PC-9 (cell line): ENCODE data around the gene TSHZ2. TPM values are rescaled to one million over a fixed set of nuclear protein-coding genes. Genes with fewer than 3 reads are reported as not detected.

Source experiments
- BruUV-seq: library from RNA; stranded (reverse); fragments of 400-500 nt; replicated peaks from 2 replicates; lab custom pipeline; 2021; lab: Mats Ljungman, UMichigan
- CTCF ChIA-PET: fragments of 300-600 bp; sonication (Branson Sonifier 250); formaldehyde crosslinking; loops from one replicate; lab custom pipeline; 2022; ENCODE audit warnings: antibody characterized with exemption; lab: Charles Lee
- POLR2A ChIA-PET: fragments of 300-600 bp; sonication (Branson Sonifier 250); formaldehyde crosslinking; loops from one replicate; lab custom pipeline; 2022; ENCODE audit warnings: antibody characterized with exemption; ENCODE audit not compliant: unreplicated experiment; lab: Charles Lee
- DNase-seq, 2 experiments: peaks; one replicate each; pipeline versions ENCODE4 v3.0.0 to v3.0.0-alpha.2; 2015 to 2022; ENCODE audit warnings: mixed read lengths in 1 of 2
- H2AFZ ChIP-seq: fragments of 200-600 bp; sonication (generic); 2 replicates; pipeline ENCODE4 v1.8.1; 2017; ENCODE audit warnings: antibody characterized with exemption
- H3F3A ChIP-seq: fragments of 200-600 bp; sonication (generic); 2 replicates; pipeline ENCODE4 v1.8.1; 2017; ENCODE audit warnings: antibody characterized with exemption, mild to moderate bottlenecking, low read depth; ENCODE audit not compliant: insufficient read depth
- H3K27ac ChIP-seq: fragments of 200-600 bp; sonication (generic); 2 replicates; pipeline ENCODE4 v1.6.1; 2016; ENCODE audit warnings: mixed run types
- H3K27me3 ChIP-seq: fragments of 200-600 bp; sonication (generic); 2 replicates; pipeline ENCODE4 v1.6.1; 2016; ENCODE audit warnings: low read depth, mixed run types; ENCODE audit not compliant: insufficient read depth
- H3K36me3 ChIP-seq: fragments of 200-600 bp; sonication (generic); 2 replicates; pipeline ENCODE4 v1.6.1; 2016; ENCODE audit warnings: low read depth, mixed run types
- H3K4me1 ChIP-seq: fragments of 200-600 bp; sonication (generic); replicated peaks from 2 replicates; pipeline ENCODE4 v1.6.1; 2016; ENCODE audit warnings: mixed run types; ENCODE audit not compliant: insufficient read depth
- H3K4me2 ChIP-seq: fragments of 200-600 bp; sonication (generic); 2 replicates; pipeline ENCODE4 v1.6.1; 2017; ENCODE audit warnings: mixed run types
- H3K4me3 ChIP-seq: fragments of 200-600 bp; sonication (generic); 2 replicates; pipeline ENCODE4 v1.6.1; 2016; ENCODE audit warnings: mixed run types
- H3K79me2 ChIP-seq: fragments of 200-600 bp; sonication (generic); 2 replicates; pipeline ENCODE4 v1.6.1; 2017; ENCODE audit warnings: low read depth, mixed run types
- H3K9me2 ChIP-seq: fragments of 200-600 bp; sonication (generic); 2 replicates; pipeline ENCODE4 v1.8.1; 2017; ENCODE audit warnings: mild to moderate bottlenecking; ENCODE audit not compliant: insufficient read depth
- H3K9me3 ChIP-seq: fragments of 200-600 bp; sonication (generic); 2 replicates; pipeline ENCODE4 v1.8.1; 2016; ENCODE audit warnings: low read depth; ENCODE audit not compliant: insufficient read depth
- H4K20me1 ChIP-seq: fragments of 200-600 bp; sonication (generic); 2 replicates; pipeline ENCODE4 v1.8.1; 2017; ENCODE audit not compliant: insufficient read depth
- EZH2 ChIP-seq: fragments of 200-600 bp; sonication (generic); IDR thresholded peaks from 2 replicates; pipeline ENCODE4 v1.8.0; 2017; ENCODE audit warnings: antibody characterized with exemption, low read depth
- intact Hi-C: fragments of 100-400 bp; cut with micrococcal nuclease; formaldehyde crosslinking; loops from one replicate; pipeline ENCODE4 v1.10.0; 2022; ENCODE audit not compliant: unreplicated experiment
- total RNA-seq: library from RNA; stranded (reverse); gene quantifications from 2 replicates; pipeline ENCODE4 v1.2.3, GENCODE V29; 2021
- TF ChIP-seq, protein P1 (sequence below): fragments of 200-600 bp; sonication (generic); conservative IDR thresholded peaks from 2 replicates; pipeline ENCODE4 v1.6.1; 2017; ENCODE audit warnings: mixed run types, antibody characterized with exemption, mild to moderate bottlenecking, moderate library complexity

Gene TSHZ2
- total RNA-seq, 1 experiment from 2014 or later, result not detected

DNA sequence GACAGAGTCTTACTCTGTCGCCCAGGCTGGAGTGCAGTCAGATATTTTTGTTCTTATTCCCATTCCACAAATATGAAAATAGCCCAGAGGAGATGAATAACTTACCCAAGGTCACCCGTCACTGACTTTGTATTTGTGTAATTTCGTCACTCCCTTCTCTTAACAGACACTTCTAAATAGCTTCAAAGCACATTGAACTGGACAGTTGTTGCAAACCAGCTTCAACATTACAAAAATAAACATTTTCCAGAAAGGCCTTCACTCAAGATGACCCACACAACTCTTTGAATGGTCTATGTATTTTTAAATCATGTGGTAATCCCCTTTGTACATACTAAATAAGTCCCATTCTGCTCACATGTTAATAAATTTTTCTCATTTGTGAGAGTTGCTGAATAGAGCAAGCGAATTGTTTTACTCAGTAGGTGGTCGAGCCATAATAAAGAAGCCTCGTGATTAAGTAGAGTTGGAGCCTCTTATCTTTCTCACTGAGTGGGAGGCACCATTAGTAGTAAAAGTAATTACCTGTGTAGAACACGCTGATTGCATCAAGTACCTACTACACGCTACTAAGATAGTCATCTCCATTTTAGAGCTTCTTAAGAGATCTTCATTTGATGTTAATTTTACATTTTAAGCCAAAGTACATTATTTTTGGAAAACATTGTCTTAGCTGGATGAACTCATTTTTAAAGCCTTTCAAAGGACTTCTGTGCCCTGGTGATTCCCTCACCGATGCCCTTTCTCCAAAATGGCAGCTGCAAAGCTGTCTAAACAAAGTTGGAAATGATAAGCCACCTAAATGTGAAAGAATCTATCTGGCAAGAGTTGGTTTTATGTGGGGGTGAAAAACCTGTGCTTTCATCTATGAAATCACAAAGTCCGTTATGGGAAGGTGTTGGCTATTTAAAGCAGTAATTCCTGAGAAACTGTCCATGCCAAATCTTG lies 110.0 kb downstream of the TSHZ2 start:
- DNase-seq, result no peak
- intact Hi-C loops, result no loop called here

DNA sequence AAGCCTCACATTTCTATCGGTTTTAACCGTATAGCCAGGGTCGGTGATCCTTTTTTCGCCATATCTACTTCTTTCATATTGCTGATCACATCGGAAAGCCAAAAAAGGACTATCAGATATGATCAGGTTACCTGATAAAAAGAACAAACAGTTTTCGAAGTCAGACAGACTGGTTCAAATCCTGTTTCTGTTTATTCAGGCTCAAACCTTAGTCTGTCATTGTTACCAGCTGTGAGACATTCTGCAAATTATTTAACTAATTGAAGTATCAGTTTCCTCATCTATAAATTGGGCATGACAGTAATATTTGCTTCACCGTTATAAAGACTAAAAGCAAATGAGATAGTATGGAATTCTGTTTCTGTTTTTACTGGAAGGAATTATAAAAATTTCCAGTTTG lies 111.3 kb downstream of the TSHZ2 start:
- no peak overlapping the region for H2AFZ ChIP-seq
- H3K36me3 ChIP-seq, result no peaks in the 10 kb centered on the region
- H3F3A ChIP-seq, result no peaks in the 10 kb centered on the region
- CTCF ChIA-PET, result no interaction called here
- H3K79me2 ChIP-seq, result no peaks in the 10 kb centered on the region
- no peak overlapping the region for H3K4me3 ChIP-seq
- no peak overlapping the region for H3K4me2 ChIP-seq
- no peak overlapping the region for H3K27ac ChIP-seq
- no TSS peak for BruUV-seq
- no peaks in the 10 kb centered on the region for H3K9me3 ChIP-seq
- no peaks in the 10 kb centered on the region for H3K4me1 ChIP-seq
- peaks cover 33% of the 10 kb centered on the region for H3K27me3 ChIP-seq
- no peak for DNase-seq
- intact Hi-C loops, result no loop called here
- TF ChIP-seq, protein P1, sequence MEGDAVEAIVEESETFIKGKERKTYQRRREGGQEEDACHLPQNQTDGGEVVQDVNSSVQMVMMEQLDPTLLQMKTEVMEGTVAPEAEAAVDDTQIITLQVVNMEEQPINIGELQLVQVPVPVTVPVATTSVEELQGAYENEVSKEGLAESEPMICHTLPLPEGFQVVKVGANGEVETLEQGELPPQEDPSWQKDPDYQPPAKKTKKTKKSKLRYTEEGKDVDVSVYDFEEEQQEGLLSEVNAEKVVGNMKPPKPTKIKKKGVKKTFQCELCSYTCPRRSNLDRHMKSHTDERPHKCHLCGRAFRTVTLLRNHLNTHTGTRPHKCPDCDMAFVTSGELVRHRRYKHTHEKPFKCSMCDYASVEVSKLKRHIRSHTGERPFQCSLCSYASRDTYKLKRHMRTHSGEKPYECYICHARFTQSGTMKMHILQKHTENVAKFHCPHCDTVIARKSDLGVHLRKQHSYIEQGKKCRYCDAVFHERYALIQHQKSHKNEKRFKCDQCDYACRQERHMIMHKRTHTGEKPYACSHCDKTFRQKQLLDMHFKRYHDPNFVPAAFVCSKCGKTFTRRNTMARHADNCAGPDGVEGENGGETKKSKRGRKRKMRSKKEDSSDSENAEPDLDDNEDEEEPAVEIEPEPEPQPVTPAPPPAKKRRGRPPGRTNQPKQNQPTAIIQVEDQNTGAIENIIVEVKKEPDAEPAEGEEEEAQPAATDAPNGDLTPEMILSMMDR, result no peak
- TF ChIP-seq EZH2, result no peak
- POLR2A ChIA-PET, result no interaction called here
- no peaks in the 10 kb centered on the region for H3K9me2 ChIP-seq
- H4K20me1 ChIP-seq, result no peaks in the 10 kb centered on the region

More for the DNA sequence above, 110.0 kb downstream of the TSHZ2 start:
- Histone ChIP-seq H3K4me2 (no peak overlapping the region), H3F3A (no peaks in the 10 kb centered on the region), H3K27me3 (peaks cover 27% of the 10 kb centered on the region), H3K4me3 (no peak overlapping the region), H3K79me2 (no peaks in the 10 kb centered on the region), H2AFZ (no peak overlapping the region), H4K20me1 (no peaks in the 10 kb centered on the region), H3K9me2 (no peaks in the 10 kb centered on the region), H3K9me3 (no peaks in the 10 kb centered on the region; the same call in 1 of the 2 replicates), H3K27ac (no peak overlapping the region), H3K36me3 (no peaks in the 10 kb centered on the region), H3K4me1 (no peaks in the 10 kb centered on the region)
- TF ChIP-seq, protein P1, result no peak
- TF ChIP-seq EZH2, result no peak
- no TSS peak for BruUV-seq
- POLR2A ChIA-PET, result no interaction called here
- CTCF ChIA-PET, result no interaction called here

DNA sequence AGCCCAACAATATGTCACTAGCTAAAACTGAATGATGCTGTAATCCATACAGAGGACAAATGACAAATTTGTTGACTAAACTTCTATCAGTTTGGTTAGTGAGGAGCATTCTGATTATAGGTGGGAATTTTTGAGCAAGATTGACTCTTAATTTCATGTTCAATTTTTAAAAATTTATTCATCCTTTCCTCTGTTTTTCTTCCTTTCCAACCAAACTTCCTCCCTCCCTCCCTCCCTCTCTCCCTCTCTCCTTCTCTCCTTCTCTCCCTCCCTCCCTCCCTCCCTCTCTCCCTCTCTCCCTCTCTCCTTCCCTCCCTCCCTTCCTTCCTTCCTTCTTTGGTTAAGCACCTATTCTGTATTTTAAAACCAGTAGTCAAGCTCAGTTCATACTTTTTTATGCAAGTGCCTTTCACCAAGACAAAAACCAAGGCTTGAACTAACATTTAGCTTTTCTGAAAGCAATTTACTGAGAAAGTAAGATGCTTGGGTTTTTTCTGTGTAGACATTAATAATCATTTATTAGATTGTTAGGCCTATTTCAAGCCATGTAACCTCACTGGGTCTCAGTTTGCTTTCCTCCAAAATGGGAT lies 112.3 kb downstream of the TSHZ2 start:
- Histone ChIP-seq H2AFZ (no peak overlapping the region), H3K79me2 (no peaks in the 10 kb centered on the region), H4K20me1 (no peaks in the 10 kb centered on the region), H3K4me3 (no peak overlapping the region), H3K9me3 (no peaks in the 10 kb centered on the region), H3K27ac (no peak overlapping the region), H3K4me1 (no peaks in the 10 kb centered on the region), H3F3A (no peaks in the 10 kb centered on the region), H3K36me3 (no peaks in the 10 kb centered on the region), H3K27me3 (peaks cover 39% of the 10 kb centered on the region), H3K9me2 (no peaks in the 10 kb centered on the region), H3K4me2 (no peak overlapping the region)
- ChIA-PET CTCF (no interaction called here), POLR2A (no interaction called here)
- intact Hi-C loops, result no loop called here
- BruUV-seq, result no TSS peak
- TF ChIP-seq, protein P1, result no peak
- no peak for TF ChIP-seq EZH2
- no peak for DNase-seq
